A673 (cell line): Measurements from ENCODE around the gene FAM83F.

ENCODE experiments used
- CTCF ChIP-seq: fragments of 300-800, 200-600 bp; sonication (generic); conservative IDR thresholded peaks from 2 replicates; pipeline ENCODE4 v1.5.1; 2017; ENCODE audit warnings: low read depth, mild to moderate bottlenecking, antibody characterized with exemption, low read length, moderate library complexity, mixed read lengths
- EZH2 ChIP-seq: fragments of 200-600 bp; sonication (generic); IDR thresholded peaks from 2 replicates; pipeline ENCODE4 v1.6.1; 2017; ENCODE audit warnings: borderline replicate concordance, low read depth, mild to moderate bottlenecking, mixed read lengths, antibody characterized with exemption, low read length; ENCODE audit not compliant: poor library complexity, severe bottlenecking

DNA sequence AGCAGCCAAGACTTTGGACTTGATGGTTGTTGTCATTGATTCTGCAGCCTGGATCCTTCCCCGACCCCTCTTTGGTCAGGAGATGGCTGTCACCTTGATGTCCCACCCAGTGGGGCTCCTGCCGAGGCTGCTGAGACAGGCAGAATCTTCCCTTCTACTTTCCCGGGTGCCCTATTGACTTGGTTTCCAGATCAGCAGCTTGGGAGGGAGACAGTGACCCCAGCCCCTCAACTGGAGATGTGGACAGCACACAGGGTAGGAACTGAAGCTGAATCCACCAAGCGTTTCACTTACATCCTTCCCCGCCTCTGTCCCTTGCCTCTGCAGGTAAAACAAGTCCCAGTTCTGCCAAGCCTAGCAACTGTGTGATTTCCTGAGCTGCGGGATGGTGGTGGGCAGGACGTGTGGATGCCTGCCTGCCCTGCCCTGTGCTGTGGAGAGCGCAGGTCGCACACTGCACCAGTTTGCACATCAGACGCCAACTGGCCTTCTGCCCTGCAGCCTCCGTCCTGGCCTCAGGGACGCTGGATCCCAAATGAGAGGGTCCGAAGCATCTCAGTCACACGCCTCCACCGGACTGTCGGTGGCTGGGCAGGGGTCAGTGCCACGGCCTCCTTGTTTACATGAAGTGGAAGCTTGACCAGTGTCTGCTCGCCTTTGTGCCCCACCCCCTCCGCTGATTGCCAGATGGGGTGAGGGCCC, 34.6 kb downstream of the FAM83F start:
- no peak for TF ChIP-seq CTCF
- TF ChIP-seq EZH2 = no peak
